ENCODE measurements around the gene EPS15. TPM values are rescaled to one million over a fixed set of nuclear protein-coding genes. Genes with fewer than 3 reads are reported as not detected.

EPS15 gene
- total and polyA plus RNA-seq, 2 of the 8 experiments (the other 6 are each of a cell fraction or from before 2014, with no cell fraction given): 15.9 to 57.2 TPM

DNA sequence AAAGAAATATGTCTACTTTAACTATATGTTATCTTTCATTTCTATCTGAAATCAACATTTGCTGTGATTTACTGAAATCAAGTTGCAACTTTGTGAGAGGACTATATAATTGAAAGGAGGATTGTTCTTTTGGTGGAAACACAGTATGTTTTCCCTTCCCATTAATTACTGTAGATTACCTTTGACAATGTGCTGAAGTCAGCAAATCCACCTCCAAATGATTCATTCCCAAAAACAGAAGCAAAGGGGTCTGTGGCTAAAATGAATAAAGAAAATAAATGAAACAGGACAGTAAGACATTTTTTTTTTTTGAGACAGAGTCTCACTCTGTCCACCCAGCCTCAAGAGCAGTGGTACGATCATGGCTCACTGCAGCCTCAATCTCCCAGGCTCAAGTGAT, 153.3 kb downstream of the EPS15 start:
- H3K36me3 ChIP-seq (ENCODE audit: control insufficient read depth in 2 of 4, insufficient read depth in 4 of 4, low read length in 3 of 4): peaks cover 0 to 21% (median 4%) of the 10 kb centered on the region in 4 experiments; a peak in 4 of 8 replicates
- no peak overlapping the region for H2AK5ac ChIP-seq (ENCODE audit: low read depth, low read length)
- peak; percentile 67; the same call in 1 of the 2 replicates for TF ChIP-seq MAFK (IDR thresholded peaks at IDR 0.05; ENCODE audit: low read depth, low read length)
- TF ChIP-seq, protein P1, sequence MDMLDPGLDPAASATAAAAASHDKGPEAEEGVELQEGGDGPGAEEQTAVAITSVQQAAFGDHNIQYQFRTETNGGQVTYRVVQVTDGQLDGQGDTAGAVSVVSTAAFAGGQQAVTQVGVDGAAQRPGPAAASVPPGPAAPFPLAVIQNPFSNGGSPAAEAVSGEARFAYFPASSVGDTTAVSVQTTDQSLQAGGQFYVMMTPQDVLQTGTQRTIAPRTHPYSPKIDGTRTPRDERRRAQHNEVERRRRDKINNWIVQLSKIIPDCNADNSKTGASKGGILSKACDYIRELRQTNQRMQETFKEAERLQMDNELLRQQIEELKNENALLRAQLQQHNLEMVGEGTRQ (IDR thresholded peaks at IDR 0.05; ENCODE audit: low read length): no peak
- no peak overlapping the region for H3K4me2 ChIP-seq (ENCODE audit: insufficient read depth in 1 of 2, low read depth in 2 of 2, low read length in 2 of 2)
- ChIA-PET CTCF (ENCODE audit: partially characterized antibody) (no interaction called here), POLR2A (ENCODE audit: partially characterized antibody) (no interaction called here)
- H2BK20ac ChIP-seq (ENCODE audit: low read length): no peak overlapping the region
- no peaks in the 10 kb centered on the region for H3K23me2 ChIP-seq (ENCODE audit: low read depth, low read length)
- H4K20me1 ChIP-seq (replicated peaks in 1 of 2; ENCODE audit: control insufficient read depth in 1 of 2, insufficient read depth in 2 of 2, low read length in 2 of 2): no peaks in the 10 kb centered on the region
- H3K9me3 ChIP-seq (ENCODE audit: insufficient read depth in 2 of 2, low read depth in 1 of 2, low read length in 1 of 2): no peaks in the 10 kb centered on the region; a peak in 1 of 4 replicates
- no peak overlapping the region for H3K4me3 ChIP-seq (ENCODE audit: extremely low read depth in 1 of 4, insufficient read depth in 2 of 4, low read depth in 3 of 4, low read length in 4 of 4)
- no peak overlapping the region for H3K27ac ChIP-seq (ENCODE audit: low read depth, low read length)
- H3K4me1 ChIP-seq (replicated peaks in 1 of 4; ENCODE audit: control insufficient read depth in 3 of 4, insufficient read depth in 4 of 4, low read length in 3 of 4): no peaks in the 10 kb centered on the region
- H3K23ac ChIP-seq (ENCODE audit: insufficient read length): no peak overlapping the region
- no peak overlapping the region for H2BK12ac ChIP-seq (ENCODE audit: low read depth, low read length)
- H4K5ac ChIP-seq (ENCODE audit: insufficient read length, low read depth, low read length): no peak overlapping the region
- H4K91ac ChIP-seq (replicated peaks; ENCODE audit: insufficient read length, low read length): no peak overlapping the region
- H2BK5ac ChIP-seq (ENCODE audit: low read depth, low read length): no peak overlapping the region
- H4K8ac ChIP-seq (ENCODE audit: extremely low read depth, insufficient read depth, low read length): no peak overlapping the region
- H3K14ac ChIP-seq (ENCODE audit: insufficient read length): no peak overlapping the region
- H3K79me2 ChIP-seq (ENCODE audit: control insufficient read depth in 1 of 2, insufficient read depth in 2 of 2, low read length in 2 of 2): no peaks in the 10 kb centered on the region
- no peak overlapping the region for H3K56ac ChIP-seq (replicated peaks; ENCODE audit: insufficient read length, low read depth, low read length)
- FAIRE-seq: no peak
- no peak overlapping the region for H3K4ac ChIP-seq (replicated peaks; ENCODE audit: insufficient read length, low read depth, low read length)
- no peak overlapping the region for H3K18ac ChIP-seq (ENCODE audit: extremely low read depth, low read length)
- no peaks in the 10 kb centered on the region for H3K27me3 ChIP-seq (replicated peaks in 1 of 4; ENCODE audit: control insufficient read depth in 3 of 4, extremely low read depth in 1 of 4, insufficient read depth in 3 of 4, low read length in 3 of 4)
- H2AFZ ChIP-seq (ENCODE audit: low read length): no peak overlapping the region
- WGBS, 2 experiments (ENCODE audit: extremely low coverage in 1 of 2, insufficient coverage in 1 of 2, insufficient read length in 1 of 2, insufficient replicate concordance in 2 of 2, low coverage in 1 of 2, low lambda C conversion rate in 2 of 2, missing lambda C conversion rate in 1 of 2): 100% methylated on average over 1 of the region's 1 CpG; no CpG with 5 or more reads in 1 of the 2 experiments
- no peak overlapping the region for H3K9ac ChIP-seq (replicated peaks in 1 of 4; ENCODE audit: extremely low read depth in 1 of 4, low read depth in 3 of 4, low read length in 3 of 4)
- H2BK15ac ChIP-seq (ENCODE audit: low read length): no peak overlapping the region
- DNase-seq (ENCODE audit: low read depth in 1 of 2, low spot score in 2 of 2): no peak
- no peaks in the 10 kb centered on the region for H3K79me1 ChIP-seq (ENCODE audit: low read depth, low read length)
- H2BK120ac ChIP-seq (replicated peaks; ENCODE audit: low read depth, low read length): no peak overlapping the region

Measured in H1 (cell line).